ENCODE results near the gene GPC6. TPM values are rescaled to one million over a fixed set of nuclear protein-coding genes. Genes with fewer than 3 reads are reported as not detected.

Gene GPC6
- total RNA-seq, 6 donors from 2014 or later = 1.3 to 7.3 (median 3.4) TPM

DNA sequence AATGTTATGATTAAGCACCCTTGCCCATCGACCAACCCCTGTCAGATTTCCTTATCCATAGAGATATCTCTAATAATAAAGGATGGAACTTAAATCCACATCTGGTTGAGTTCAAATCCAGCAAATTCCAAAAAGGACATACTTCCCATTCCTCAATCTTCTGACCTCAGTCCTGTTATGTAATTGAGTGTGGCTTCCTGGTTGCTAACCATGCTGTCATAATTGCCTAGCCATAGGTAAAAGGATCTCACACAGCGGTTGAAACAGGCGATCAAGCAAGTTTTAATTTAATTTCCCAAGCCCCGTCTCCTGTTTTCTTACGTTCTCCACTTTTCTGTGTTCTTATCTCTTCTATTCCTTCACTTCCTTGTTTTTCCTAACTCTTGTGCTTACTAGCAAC, 550.3 kb downstream of the GPC6 start:
- WGBS, 2 donors = 73 to 82% methylated on average over 5 of the region's 5 CpGs
- Histone ChIP-seq H3K4me3 (no peak overlapping the region), H3K9me3 (no peaks in the 10 kb centered on the region), H3K4me1 (no peaks in the 10 kb centered on the region), H3K27me3 (no peaks in the 10 kb centered on the region), H3K27ac (no peak overlapping the region), H3K36me3 (no peaks in the 10 kb centered on the region)
- no peak for ATAC-seq (ENCODE audit: low FRiP score in 2 of 2)
- no peak for DNase-seq
- no peak for TF ChIP-seq POLR2A (IDR thresholded peaks at IDR 0.05)
- TF ChIP-seq POLR2AphosphoS5 (IDR thresholded peaks at IDR 0.05) = no peak
- no peak for TF ChIP-seq EP300 (IDR thresholded peaks at IDR 0.05)
- TF ChIP-seq, protein P1, sequence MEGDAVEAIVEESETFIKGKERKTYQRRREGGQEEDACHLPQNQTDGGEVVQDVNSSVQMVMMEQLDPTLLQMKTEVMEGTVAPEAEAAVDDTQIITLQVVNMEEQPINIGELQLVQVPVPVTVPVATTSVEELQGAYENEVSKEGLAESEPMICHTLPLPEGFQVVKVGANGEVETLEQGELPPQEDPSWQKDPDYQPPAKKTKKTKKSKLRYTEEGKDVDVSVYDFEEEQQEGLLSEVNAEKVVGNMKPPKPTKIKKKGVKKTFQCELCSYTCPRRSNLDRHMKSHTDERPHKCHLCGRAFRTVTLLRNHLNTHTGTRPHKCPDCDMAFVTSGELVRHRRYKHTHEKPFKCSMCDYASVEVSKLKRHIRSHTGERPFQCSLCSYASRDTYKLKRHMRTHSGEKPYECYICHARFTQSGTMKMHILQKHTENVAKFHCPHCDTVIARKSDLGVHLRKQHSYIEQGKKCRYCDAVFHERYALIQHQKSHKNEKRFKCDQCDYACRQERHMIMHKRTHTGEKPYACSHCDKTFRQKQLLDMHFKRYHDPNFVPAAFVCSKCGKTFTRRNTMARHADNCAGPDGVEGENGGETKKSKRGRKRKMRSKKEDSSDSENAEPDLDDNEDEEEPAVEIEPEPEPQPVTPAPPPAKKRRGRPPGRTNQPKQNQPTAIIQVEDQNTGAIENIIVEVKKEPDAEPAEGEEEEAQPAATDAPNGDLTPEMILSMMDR (IDR thresholded peaks at IDR 0.05) = no peak

DNA sequence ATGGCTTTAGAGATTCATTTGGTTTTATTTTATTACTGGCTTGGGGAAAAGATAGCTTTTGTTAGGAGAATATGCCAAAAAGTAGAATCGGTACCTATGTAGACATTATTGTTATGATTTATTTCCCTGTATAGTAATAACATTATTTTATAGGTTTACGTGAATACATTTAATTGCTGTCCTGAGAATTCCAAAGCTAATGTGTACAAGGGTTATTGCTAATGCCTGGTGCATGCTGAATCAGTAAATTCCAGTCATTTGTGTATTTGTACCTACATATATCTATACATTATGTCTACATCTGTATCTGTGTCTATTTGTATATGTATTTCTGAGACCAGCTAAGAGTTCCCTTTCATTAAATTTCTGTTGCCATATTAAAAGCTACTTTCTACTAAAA, 550.9 kb downstream of the GPC6 start:
- TF ChIP-seq EP300 (IDR thresholded peaks at IDR 0.05) = no peak
- no peak for TF ChIP-seq POLR2AphosphoS5 (IDR thresholded peaks at IDR 0.05)
- no peak for TF ChIP-seq POLR2A (IDR thresholded peaks at IDR 0.05)
- TF ChIP-seq, protein P1 (IDR thresholded peaks at IDR 0.05) = no peak

DNA sequence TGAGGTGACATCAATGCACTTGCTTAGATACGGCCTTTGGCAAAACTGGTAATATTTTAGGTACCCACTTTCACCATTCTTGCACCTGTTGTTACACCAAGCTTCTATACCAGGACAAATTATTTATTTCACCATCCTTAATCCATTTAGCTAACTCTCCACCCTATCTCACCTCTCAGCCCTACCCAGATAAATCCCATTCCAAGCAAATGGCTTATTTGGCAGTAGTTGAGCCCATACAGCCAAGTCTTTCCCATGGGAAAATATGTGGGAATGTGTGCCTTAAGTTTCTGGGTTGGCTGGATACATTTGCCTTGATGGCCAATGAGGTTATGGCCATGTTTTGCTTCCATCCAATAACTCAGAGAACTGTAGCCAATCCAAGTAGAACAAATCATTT, 551.9 kb downstream of the GPC6 start:
- Histone ChIP-seq H3K9me3 (no peaks in the 10 kb centered on the region), H3K4me3 (no peak overlapping the region), H3K27me3 (no peaks in the 10 kb centered on the region), H3K27ac (no peak overlapping the region), H3K36me3 (no peaks in the 10 kb centered on the region), H3K4me1 (no peaks in the 10 kb centered on the region)
- DNase-seq (no peak), ATAC-seq (ENCODE audit: low FRiP score in 2 of 2) (no peak)
- TF ChIP-seq EP300 (IDR thresholded peaks at IDR 0.05) = no peak
- no peak for TF ChIP-seq POLR2AphosphoS5 (IDR thresholded peaks at IDR 0.05)
- TF ChIP-seq, protein P1 (IDR thresholded peaks at IDR 0.05) = no peak
- no peak for TF ChIP-seq POLR2A (IDR thresholded peaks at IDR 0.05)
- 79 to 83% methylated on average over 1 of the region's 1 CpG for WGBS, 2 donors

More for the DNA sequence above, 550.9 kb downstream of the GPC6 start:
- ATAC-seq (ENCODE audit: low FRiP score in 2 of 2) (no peak), DNase-seq (no peak)
- Histone ChIP-seq H3K9me3 (no peaks in the 10 kb centered on the region), H3K4me1 (no peaks in the 10 kb centered on the region), H3K27me3 (no peaks in the 10 kb centered on the region), H3K36me3 (no peaks in the 10 kb centered on the region), H3K4me3 (no peak overlapping the region), H3K27ac (no peak overlapping the region)
- 85 to 86% methylated on average over 2 of the region's 2 CpGs for WGBS, 2 donors

DNA sequence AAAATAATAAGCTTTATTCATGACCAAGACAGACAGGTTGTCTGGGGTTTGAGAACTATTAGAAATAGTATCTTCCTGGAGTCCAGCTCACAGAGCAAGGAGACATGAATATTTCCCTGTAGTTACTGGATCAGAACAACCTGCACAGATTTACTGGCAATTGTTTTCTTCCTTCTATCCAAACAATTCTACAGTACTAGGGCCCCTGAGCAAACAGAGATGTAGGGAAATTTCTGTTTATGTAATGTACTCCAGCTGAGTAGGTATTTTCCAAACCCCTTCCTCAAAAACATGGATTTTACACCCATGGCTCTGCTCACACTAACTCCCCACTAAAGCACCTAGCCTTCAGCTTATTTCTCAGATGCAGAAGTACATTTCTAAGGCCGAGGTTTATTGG, 557.6 kb downstream of the GPC6 start:
- 59 to 82% methylated on average over 1 of the region's 1 CpG for WGBS, 2 donors
- no peaks in the 10 kb centered on the region for H3K36me3 ChIP-seq
- DNase-seq = no peak
- no peaks in the 10 kb centered on the region for H3K27me3 ChIP-seq
- H3K9me3 ChIP-seq = no peaks in the 10 kb centered on the region
- no peak for TF ChIP-seq EP300 (IDR thresholded peaks at IDR 0.05)
- no peak for TF ChIP-seq POLR2AphosphoS5 (IDR thresholded peaks at IDR 0.05)
- TF ChIP-seq POLR2A (IDR thresholded peaks at IDR 0.05) = no peak
- TF ChIP-seq, protein P1 (IDR thresholded peaks at IDR 0.05) = no peak
- ATAC-seq (ENCODE audit: low FRiP score in 2 of 2) = no peak
- no peak overlapping the region for H3K4me3 ChIP-seq
- H3K27ac ChIP-seq = no peak overlapping the region
- H3K4me1 ChIP-seq = no peaks in the 10 kb centered on the region

DNA sequence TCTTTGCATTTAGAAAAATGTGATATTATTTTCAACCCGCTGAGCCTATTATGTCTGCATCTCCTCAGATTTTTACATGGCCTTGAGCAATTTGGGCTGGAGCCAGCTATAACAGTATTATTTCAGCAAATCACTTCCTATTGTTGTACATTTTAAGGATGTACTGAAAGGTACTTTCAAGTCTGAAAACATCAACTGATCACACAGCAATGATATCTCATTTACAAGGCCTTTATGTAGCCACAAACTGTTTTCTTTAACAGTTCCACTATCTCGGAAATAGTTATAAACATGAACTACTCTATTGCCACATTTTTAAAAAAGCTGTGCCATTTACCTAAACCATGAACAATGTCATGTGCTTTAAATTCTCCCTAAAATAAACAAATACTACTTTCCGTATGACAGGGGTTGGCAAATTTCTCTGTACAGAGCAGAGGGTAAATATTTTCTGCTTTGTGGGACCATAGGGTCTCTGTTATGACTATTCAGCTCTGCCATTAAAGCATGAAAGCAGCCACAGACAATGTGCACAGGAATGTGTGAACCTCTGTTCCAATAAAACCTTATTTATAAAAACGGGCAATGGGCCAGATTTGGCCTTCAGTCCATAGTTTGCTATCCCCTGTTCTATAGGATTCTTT, 560.4 kb downstream of the GPC6 start:
- H3K36me3 ChIP-seq = no peaks in the 10 kb centered on the region
- DNase-seq = no peak
- 63 to 68% methylated on average over 4 of the region's 4 CpGs for WGBS, 2 donors

More for the DNA sequence above, 560.4 kb downstream of the GPC6 start:
- H3K4me3 ChIP-seq = no peak overlapping the region
- no peak for ATAC-seq (ENCODE audit: low FRiP score in 2 of 2)
- no peaks in the 10 kb centered on the region for H3K4me1 ChIP-seq
- H3K27me3 ChIP-seq = no peaks in the 10 kb centered on the region
- no peak overlapping the region for H3K27ac ChIP-seq
- TF ChIP-seq EP300 (IDR thresholded peaks at IDR 0.05) (no peak), POLR2AphosphoS5 (IDR thresholded peaks at IDR 0.05) (no peak), POLR2A (IDR thresholded peaks at IDR 0.05) (no peak)
- TF ChIP-seq, protein P1 (IDR thresholded peaks at IDR 0.05) = no peak
- no peaks in the 10 kb centered on the region for H3K9me3 ChIP-seq
